Nephron (organoid): ENCODE results near the gene GPR132.

Experiments used
- H3K27ac Mint-ChIP-seq, 3 experiments: 2 replicates each; pipeline ENCODE4 v1.8.0; 2020; ENCODE audit warnings: mixed read lengths in 3 of 3, mild to moderate bottlenecking in 2 of 3, moderate library complexity in 1 of 3
- H3K27me3 Mint-ChIP-seq: 2 replicates; pipeline ENCODE4 v1.8.0; 2021; ENCODE audit warnings: low read depth, mild to moderate bottlenecking, moderate library complexity, mixed read lengths
- H3K36me3 Mint-ChIP-seq: 2 replicates; pipeline ENCODE4 v1.8.0; 2020; ENCODE audit warnings: low read depth, mixed read lengths
- H3K4me1 Mint-ChIP-seq: 2 replicates; pipeline ENCODE4 v1.8.0; 2020; ENCODE audit warnings: mixed read lengths
- H3K4me3 Mint-ChIP-seq, 3 experiments: 2 replicates each; pipeline ENCODE4 v1.8.0; 2020; ENCODE audit warnings: mild to moderate bottlenecking in 3 of 3, mixed read lengths in 3 of 3, moderate library complexity in 2 of 3
- H3K9me3 Mint-ChIP-seq: 2 replicates; pipeline ENCODE4 v1.8.0; 2020; ENCODE audit warnings: mixed read lengths
- TF ChIP-seq, protein P1 (sequence below), 3 experiments: fragments of 200-600 bp; sonication (generic); IDR thresholded peaks; one replicate each; pipeline ENCODE4 v1.5.0; 2021; ENCODE audit warnings: antibody characterized with exemption in 3 of 3; ENCODE audit not compliant: unreplicated experiment in 3 of 3

The GPR132 gene

DNA sequence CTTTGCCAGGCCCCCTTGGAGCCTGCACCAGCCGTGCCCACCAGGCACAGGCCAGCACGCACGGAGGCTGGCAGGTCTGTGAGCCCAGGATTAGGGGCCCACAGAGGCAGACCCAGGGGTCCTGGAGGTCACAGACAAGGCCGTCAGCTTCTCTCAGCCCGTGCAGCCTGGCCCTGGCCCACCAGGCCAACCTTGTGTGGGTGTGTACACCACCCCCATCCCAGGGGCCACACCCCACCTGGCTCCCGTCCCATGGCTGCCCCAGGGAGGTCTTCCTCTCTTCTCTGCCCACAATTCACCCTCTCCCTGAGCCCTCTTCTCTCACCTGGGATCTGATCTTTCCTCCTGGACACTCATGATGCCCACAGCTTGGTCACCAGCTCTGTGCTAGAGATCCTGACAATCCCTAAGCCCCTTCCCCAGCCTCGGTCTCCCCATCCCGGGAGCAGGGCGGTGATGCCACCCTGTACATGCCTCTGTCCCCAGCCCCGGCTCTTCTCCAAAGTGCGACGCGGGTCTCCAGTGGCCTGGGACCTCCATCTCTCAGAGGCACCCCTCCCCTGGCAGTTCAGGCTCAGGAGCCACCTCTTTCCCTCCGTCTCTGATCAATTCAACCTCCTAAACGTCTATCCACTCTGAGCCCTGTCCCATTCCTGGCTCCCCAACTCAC lies 31.1 kb upstream of the GPR132 start:
- H3K27me3 Mint-ChIP-seq: peaks cover 9% of the 10 kb centered on the region
- peaks cover 4% of the 10 kb centered on the region for H3K36me3 Mint-ChIP-seq
- H3K27ac Mint-ChIP-seq: no peak overlapping the region
- peaks cover 23% of the 10 kb centered on the region for H3K9me3 Mint-ChIP-seq
- H3K4me1 Mint-ChIP-seq: peaks cover 12% of the 10 kb centered on the region
- peak overlapping the region; percentile 7 to 70 (median 35) for H3K4me3 Mint-ChIP-seq
- TF ChIP-seq, protein P1, sequence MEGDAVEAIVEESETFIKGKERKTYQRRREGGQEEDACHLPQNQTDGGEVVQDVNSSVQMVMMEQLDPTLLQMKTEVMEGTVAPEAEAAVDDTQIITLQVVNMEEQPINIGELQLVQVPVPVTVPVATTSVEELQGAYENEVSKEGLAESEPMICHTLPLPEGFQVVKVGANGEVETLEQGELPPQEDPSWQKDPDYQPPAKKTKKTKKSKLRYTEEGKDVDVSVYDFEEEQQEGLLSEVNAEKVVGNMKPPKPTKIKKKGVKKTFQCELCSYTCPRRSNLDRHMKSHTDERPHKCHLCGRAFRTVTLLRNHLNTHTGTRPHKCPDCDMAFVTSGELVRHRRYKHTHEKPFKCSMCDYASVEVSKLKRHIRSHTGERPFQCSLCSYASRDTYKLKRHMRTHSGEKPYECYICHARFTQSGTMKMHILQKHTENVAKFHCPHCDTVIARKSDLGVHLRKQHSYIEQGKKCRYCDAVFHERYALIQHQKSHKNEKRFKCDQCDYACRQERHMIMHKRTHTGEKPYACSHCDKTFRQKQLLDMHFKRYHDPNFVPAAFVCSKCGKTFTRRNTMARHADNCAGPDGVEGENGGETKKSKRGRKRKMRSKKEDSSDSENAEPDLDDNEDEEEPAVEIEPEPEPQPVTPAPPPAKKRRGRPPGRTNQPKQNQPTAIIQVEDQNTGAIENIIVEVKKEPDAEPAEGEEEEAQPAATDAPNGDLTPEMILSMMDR (IDR thresholded peaks at IDR 0.05; ENCODE audit: unreplicated experiment in 3 of 3): no peak

DNA sequence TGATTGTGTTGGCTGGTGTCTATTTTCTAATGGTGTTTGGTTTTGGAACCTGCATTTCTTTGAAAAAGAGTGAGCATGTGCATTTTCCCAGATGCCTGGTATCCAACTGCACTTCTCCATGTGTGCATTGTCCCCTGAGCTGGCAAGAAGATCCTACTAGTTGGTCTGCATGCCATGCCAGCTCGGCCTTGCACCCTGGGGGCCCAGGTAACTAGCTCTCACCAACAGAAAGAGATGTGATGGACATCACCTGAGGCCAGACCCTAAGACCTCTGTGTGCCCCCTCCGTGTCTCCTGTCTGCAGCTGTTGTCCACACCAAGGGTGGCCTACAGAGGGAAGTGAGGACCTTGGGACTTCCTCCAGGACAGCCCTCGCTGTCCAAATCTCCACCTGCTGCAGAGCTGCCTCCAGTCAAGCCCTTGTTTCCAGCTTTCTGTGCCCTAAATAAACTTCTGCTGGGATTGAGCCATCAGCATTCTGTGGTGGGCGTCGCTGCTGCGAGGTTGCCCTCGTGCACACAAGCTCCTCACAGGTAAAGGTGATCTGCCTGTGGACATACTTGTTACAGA lies 30.1 kb upstream of the GPR132 start:
- H3K27me3 Mint-ChIP-seq: peaks cover 9% of the 10 kb centered on the region

DNA sequence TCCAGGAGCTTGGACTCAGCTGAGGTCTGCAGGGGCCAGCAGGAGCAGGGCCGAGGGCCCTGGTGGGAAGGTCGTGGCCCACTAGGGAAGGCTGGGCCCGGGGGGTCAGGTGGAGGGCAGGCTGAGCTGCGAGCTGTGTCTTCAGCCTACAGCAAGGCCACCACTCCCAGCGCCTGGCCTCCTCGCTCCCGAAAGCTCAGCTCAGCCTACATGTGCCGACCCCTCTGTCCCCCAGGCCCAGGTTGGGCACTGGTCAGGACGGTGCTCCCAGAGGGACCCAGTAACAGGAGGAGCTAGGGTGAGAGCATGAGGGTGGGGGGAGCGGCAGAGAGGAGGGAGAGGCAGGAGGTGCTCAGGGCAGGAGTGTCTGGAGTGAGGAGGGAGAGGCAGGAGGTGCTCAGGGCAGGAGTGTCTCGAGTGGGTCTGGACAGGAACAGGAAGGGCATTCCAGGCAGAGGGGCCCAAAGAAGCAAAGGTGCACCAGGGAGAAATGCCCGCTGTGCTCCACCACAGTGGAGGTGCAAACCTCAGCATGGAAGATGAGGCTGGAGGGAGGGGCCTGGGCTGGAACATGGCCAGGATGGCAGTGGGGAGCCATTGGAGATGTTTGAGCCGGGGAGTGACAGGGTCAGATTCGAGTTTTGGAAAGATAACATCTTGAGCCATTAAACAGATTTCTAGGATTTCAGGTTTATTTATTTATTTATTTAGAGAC lies 29.1 kb upstream of the GPR132 start:
- TF ChIP-seq, protein P1 (IDR thresholded peaks at IDR 0.05; ENCODE audit: unreplicated experiment in 3 of 3): no peak

More for the DNA sequence above, 30.1 kb upstream of the GPR132 start:
- Mint-ChIP-seq H3K4me3 (peak overlapping the region; percentile 62 to 75 (median 74)), H3K27ac (peak overlapping the region in 2 of 3 experiments; percentile 14 to 48), H3K36me3 (peaks cover 4% of the 10 kb centered on the region), H3K4me1 (peaks cover 17% of the 10 kb centered on the region), H3K9me3 (peaks cover 20% of the 10 kb centered on the region)
- TF ChIP-seq, protein P1 (IDR thresholded peaks at IDR 0.05; ENCODE audit: unreplicated experiment in 3 of 3): no peak

DNA sequence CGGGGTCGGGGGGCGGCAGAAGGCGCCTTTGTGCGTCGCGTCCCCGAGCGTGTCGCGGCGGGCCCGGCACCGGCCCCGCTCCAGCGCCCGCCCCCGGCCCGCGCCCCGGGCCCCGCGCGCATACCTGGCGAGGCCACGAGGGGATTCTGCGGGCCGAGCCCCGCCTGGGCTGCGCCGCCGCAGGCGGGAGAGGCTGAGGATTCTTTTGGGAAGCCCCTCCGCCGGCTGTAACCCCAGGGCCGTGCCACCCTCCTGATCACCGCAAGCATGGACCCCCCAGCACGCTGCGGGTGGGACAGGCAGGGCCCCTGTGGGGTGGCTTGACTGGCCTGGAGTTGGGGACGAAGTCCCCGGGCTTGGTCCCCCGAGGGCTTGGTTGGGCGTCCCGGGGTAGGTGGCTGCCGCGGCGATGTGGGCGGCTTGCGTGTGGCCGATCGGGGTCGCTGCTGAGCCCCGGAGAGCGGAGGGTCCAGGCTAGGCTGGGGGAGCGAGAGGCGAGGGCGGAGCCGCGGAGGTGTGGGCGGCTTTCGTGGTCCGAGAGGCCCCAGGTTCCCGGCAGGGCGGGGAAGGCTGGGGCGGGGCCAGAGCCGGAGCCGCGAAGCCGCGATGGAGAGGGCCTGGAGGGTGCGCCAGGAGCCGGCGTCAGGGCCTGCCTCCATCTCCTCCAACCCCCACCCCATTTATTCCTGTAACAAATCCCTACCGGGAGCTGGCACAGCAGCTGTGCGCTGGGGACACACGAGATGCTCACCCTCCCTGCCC lies 28.4 kb upstream of the GPR132 start:
- H3K27ac Mint-ChIP-seq: no peak overlapping the region
- peaks cover 4% of the 10 kb centered on the region for H3K9me3 Mint-ChIP-seq
- H3K36me3 Mint-ChIP-seq: no peaks in the 10 kb centered on the region
- peak overlapping the region; percentile 62 to 75 (median 74) for H3K4me3 Mint-ChIP-seq
- peaks cover 21% of the 10 kb centered on the region for H3K4me1 Mint-ChIP-seq
- TF ChIP-seq, protein P1 (IDR thresholded peaks at IDR 0.05; ENCODE audit: unreplicated experiment in 3 of 3): peak; percentile 63 to 67 (median 65)
- peaks cover 5% of the 10 kb centered on the region for H3K27me3 Mint-ChIP-seq

More for the DNA sequence above, 29.1 kb upstream of the GPR132 start:
- H3K27ac Mint-ChIP-seq: no peak overlapping the region
- H3K4me1 Mint-ChIP-seq: peaks cover 17% of the 10 kb centered on the region
- peaks cover 10% of the 10 kb centered on the region for H3K9me3 Mint-ChIP-seq
- peaks cover 4% of the 10 kb centered on the region for H3K36me3 Mint-ChIP-seq
- peaks cover 5% of the 10 kb centered on the region for H3K27me3 Mint-ChIP-seq
- peak overlapping the region; percentile 62 to 75 (median 74) for H3K4me3 Mint-ChIP-seq

DNA sequence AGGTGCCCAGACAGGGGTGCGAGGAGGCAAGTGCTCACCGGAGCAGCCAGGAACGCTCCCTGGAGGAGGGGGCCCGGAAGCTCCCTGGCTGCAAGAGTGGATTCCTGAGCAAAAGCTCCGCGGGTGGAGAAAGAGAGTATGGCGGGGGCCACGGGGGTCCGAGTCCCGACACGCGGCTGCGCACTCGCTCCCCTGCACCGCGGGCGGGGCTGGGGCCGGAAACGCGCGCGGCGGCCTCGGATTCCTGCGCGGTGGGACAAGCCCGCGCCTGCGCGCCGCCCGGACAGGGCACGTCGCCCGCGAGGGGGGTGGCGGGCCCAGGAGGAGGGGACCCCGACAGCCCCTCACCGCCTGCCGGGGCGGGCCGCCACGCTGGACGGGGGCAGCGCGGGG lies 27.8 kb upstream of the GPR132 start:
- Mint-ChIP-seq H3K27ac (peak overlapping the region; percentile 79 to 89 (median 88)), H3K4me1 (peaks cover 23% of the 10 kb centered on the region), H3K27me3 (peaks cover 8% of the 10 kb centered on the region), H3K4me3 (peak overlapping the region; percentile 85 to 88 (median 86)), H3K36me3 (no peaks in the 10 kb centered on the region), H3K9me3 (no peaks in the 10 kb centered on the region)
- TF ChIP-seq, protein P1 (IDR thresholded peaks at IDR 0.05; ENCODE audit: unreplicated experiment in 3 of 3): no peak
